ENCODE data around the gene SUSD1.

DNA sequence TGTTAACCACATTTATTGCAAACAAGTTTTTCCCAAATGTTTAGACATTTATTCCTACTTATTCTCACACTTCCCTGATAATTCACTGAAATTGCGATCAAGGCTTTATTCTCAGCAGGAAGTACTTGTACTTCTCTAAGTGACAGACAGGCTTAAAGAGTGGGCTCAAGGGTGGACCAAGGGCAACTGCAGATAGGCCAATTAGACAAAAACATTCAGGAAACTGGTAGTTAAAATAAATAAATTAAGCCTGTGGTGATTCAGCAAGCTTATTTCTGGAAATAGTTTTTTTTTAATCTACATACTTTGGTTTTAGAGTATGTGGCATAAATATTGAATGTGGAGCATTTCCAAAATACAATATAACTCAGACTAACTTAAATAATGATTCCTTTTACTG lies 142.4 kb downstream of the SUSD1 start:
- TF ChIP-seq POLR2AphosphoS5 (IDR thresholded peaks at IDR 0.05): no peak
- no peak for TF ChIP-seq CTCF (IDR thresholded peaks at IDR 0.05)
- TF ChIP-seq POLR2A (IDR thresholded peaks at IDR 0.05): no peak
